Astrocyte (in vitro differentiated cells and primary cell): Measurements from ENCODE around the gene NSF.
"Not testable (repeated sequence)": the region's sequence is repeated elsewhere in the genome, so short reads cannot be mapped to it uniquely, and the experiment has no call there.

Source experiments
- CTCF ChIP-seq: IDR thresholded peaks from 2 replicates; pipeline ENCODE4 v1.5.1; 2011; ENCODE audit warnings: low read depth, mild to moderate bottlenecking, inconsistent platforms, low read length, moderate library complexity; ENCODE audit not compliant: insufficient read depth
- EZH2 ChIP-seq: IDR thresholded peaks from 2 replicates; pipeline ENCODE4 v1.6.1; 2012; ENCODE audit warnings: mild to moderate bottlenecking, low read length, inconsistent platforms; ENCODE audit not compliant: insufficient read depth

GRCh38 chr17:46677819-46678218, 87.3 kb downstream of the NSF start:
- TF ChIP-seq CTCF, EZH2: not testable (repeated sequence)
